ENCODE data around the gene FGF21.
A peak's percentile ranks its signal among the peaks of the same experiment; 100 is the strongest.

Gene FGF21

GRCh38 chr19:48714759-48715675, 40.3 kb upstream of the FGF21 start:
- H3K9me3 ChIP-seq (ENCODE audit: control insufficient read depth, insufficient read depth, low read depth, low read length) = no peaks in the 10 kb centered on the region
- CTCF ChIA-PET = interaction anchor here (0.6 to 3.8 kb wide), 6 partner anchors 10 to 383 kb away, joined by 3 to 35 read pairs (median 4); partner anchors contain the start of gene RUVBL2
- peak overlapping the region; percentile 41 for H3K4me3 ChIP-seq (ENCODE audit: low read depth, low read length)
- POLR2A ChIA-PET = interaction anchor here (0.6 to 2.4 kb wide), 12 partner anchors 10 to 101 kb away, joined by 3 to 15 read pairs (median 4); partner anchors contain the start of genes CA11, RPL18 and SPHK2
- no peaks in the 10 kb centered on the region; a peak in 1 of 3 replicates for H3K36me3 ChIP-seq (ENCODE audit: control insufficient read depth in 2 of 2, insufficient read depth in 1 of 2, low read length in 2 of 2)
- peak overlapping the region; percentile 67 for H3K27ac ChIP-seq (ENCODE audit: extremely low read depth, low read depth, low read length)
- peaks cover 13% of the 10 kb centered on the region for H3K4me1 ChIP-seq (ENCODE audit: control insufficient read depth, insufficient read depth, low read length)
- TF ChIP-seq ZNF555 (tag by site-specific recombination; conservative IDR thresholded peaks at IDR 0.05) = no peak
- no peak for TF ChIP-seq ZNF670 (tag by site-specific recombination; IDR thresholded peaks at IDR 0.05; ENCODE audit: low read depth)
- no peak for TF ChIP-seq ZNF280D (tag by site-specific recombination; IDR thresholded peaks at IDR 0.05)
- no peak for TF ChIP-seq ZFP37 (tag by site-specific recombination; IDR thresholded peaks at IDR 0.05)
- no peak for TF ChIP-seq ZNF391 (tag by site-specific recombination; IDR thresholded peaks at IDR 0.05; ENCODE audit: borderline replicate concordance, low read depth)
- no peak for TF ChIP-seq ZNF174 (tag by site-specific recombination; IDR thresholded peaks at IDR 0.05)
- TF ChIP-seq PBX3 (CRISPR knock-in tag; IDR thresholded peaks at IDR 0.05) = no peak
- no peak for TF ChIP-seq BCL11A (tag by site-specific recombination; IDR thresholded peaks at IDR 0.05; ENCODE audit: low read depth)
- no peak for TF ChIP-seq ZBTB17 (tag by site-specific recombination; IDR thresholded peaks at IDR 0.05)
- TF ChIP-seq PRDM2 (tag by site-specific recombination; IDR thresholded peaks at IDR 0.05; ENCODE audit: borderline replicate concordance) = no peak
- 0 out of 2 replicates have a peak, but pooled peaks have one; percentile 16 for TF ChIP-seq ZNF138 (tag by site-specific recombination; IDR thresholded peaks at IDR 0.05; ENCODE audit: borderline replicate concordance)
- no peak for TF ChIP-seq YY1 (tag by site-specific recombination; IDR thresholded peaks at IDR 0.05)
- no peak for TF ChIP-seq ZNF621 (tag by site-specific recombination; IDR thresholded peaks at IDR 0.05)
- no peak for TF ChIP-seq IKZF3 (tag by site-specific recombination; IDR thresholded peaks at IDR 0.05)
- no peak for TF ChIP-seq ZNF184 (tag by site-specific recombination; IDR thresholded peaks at IDR 0.05)
- no peak for TF ChIP-seq ZNF629 (tag by site-specific recombination; IDR thresholded peaks at IDR 0.05)
- peak; percentile 71; the same call in 1 of the 2 replicates for TF ChIP-seq ZBTB10 (tag by site-specific recombination; IDR thresholded peaks at IDR 0.05)
- no peak for TF ChIP-seq AEBP2 (tag by site-specific recombination; IDR thresholded peaks at IDR 0.05; ENCODE audit: borderline replicate concordance)
- TF ChIP-seq ZNF394 (tag by site-specific recombination; IDR thresholded peaks at IDR 0.05; ENCODE audit: borderline replicate concordance) = peak; percentile 29; the same call in 1 of the 2 replicates
- TF ChIP-seq OVOL3 (tag by site-specific recombination; IDR thresholded peaks at IDR 0.05) = no peak
- TF ChIP-seq TCF7L2 (IDR thresholded peaks at IDR 0.05; ENCODE audit: borderline replicate concordance, low read depth, low read length) = no peak
